ENCODE data around the gene RIPK4.
"Not testable (repeated sequence)": the region's sequence is repeated elsewhere in the genome, so short reads cannot be mapped to it uniquely, and the experiment has no call there.

Gene RIPK4

DNA sequence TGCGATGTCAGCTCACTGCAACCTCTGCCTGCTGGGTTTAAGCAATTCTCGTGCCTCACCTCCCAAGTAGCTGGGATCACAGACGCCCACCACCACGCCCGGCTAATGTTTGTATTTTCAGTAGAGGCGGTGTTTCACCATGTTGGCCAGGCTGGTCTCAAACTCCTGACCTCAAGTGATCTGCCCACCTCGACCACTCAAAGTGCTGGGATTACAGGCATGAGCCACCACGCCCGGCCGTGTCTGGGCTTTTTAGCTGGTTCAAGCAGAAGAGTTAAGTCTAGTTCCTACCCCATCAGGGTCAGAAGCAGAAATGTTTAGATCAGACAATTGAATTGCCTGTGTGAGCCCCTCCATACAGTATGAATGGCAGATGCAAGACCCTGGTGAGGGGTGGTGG, 27.7 kb upstream of the RIPK4 start:
- no peak for DNase-seq

DNA sequence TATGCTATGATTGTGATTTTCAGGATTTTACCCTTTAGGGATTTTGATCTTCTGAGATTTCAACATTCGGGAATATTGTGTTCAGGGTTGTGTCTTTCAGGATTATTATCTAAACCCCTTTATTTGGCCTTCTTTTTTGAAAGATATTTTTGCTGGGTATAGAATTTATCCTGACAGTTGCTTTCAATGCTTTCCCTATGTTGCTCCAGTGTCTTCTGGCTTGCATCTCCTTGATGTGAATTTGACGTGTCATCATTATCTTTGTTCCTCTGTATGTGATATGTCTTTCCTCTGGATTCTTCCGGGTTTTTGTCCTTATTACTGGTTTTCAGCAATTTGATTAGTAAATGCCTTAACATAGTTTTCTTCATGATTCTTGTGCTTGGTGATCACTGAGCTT, 25.9 kb upstream of the RIPK4 start:
- DNase-seq: no peak

DNA sequence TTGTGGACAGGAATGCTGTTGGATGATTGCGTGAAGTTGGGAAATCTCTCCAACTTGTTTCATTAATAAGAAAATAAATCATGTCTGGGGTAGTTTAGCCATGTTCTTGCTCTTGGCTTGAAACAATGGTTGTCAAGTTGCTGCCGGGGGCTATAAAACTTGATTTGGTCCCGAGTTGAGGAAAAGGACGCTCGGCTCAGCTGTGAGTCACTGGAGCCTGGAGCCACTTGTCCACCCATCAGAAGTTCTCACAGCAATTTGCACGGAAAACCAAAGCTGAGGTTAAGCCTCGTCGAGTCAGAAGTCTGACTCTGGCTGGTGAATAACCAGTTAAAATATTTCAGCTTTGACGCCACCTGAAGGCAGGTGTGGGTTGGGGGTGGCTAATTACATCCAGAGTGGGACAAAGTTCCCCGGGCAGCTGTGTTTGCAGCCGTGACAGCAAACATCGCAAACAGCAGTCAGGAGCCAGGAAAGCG, 19.7 kb upstream of the RIPK4 start:
- peak; percentile 89 for DNase-seq

DNA sequence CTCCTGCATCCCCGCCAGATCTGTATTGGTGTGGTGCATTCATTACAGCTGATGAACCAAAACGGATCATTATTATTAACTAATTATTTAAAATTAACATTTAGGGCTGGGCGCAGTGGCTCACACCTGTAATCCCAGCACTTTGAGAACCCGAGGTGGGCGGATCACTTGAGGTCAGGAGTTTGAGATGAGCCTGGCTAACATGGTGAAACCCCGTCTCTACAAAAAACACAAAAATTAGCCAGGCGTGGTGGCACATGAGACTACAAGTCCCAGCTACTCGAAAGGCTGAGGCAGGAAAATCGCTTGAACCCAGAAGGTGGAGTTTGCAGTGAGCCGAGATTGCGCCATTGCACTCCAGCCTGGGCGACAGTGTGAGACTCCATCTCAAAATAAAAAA, 18.4 kb upstream of the RIPK4 start:
- not testable (repeated sequence) for DNase-seq

DNA sequence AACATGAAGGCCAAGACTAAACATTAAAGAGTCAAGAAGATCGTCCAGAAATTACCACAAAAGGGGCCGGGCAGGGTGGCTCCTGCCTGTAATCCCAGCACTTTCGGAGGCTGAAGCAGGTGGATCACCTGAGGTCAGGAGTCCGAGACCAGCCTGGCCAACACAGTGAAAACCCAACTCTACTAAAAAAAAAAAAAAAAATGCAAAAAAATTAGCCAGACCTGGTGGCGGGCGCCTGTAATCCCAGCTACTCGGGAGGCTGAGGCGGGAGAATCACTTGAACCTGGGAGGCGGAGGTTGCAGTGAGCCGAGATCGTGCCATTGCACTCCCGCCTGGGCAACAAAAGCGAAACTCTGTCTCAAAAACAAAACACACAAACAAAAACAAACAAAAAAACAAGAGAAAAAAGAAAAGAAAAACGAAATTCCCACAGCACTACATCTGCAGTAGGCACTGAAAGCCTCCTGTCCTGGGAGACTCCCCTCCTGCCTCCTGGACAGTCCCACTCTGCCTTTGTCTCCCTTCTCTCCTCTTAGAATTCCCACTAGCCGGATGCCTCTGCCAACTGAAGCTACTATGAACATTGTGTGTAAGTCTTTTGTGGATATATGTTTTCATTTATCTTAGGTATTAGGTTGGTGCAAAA, 17.7 kb upstream of the RIPK4 start:
- no peak for DNase-seq

DNA sequence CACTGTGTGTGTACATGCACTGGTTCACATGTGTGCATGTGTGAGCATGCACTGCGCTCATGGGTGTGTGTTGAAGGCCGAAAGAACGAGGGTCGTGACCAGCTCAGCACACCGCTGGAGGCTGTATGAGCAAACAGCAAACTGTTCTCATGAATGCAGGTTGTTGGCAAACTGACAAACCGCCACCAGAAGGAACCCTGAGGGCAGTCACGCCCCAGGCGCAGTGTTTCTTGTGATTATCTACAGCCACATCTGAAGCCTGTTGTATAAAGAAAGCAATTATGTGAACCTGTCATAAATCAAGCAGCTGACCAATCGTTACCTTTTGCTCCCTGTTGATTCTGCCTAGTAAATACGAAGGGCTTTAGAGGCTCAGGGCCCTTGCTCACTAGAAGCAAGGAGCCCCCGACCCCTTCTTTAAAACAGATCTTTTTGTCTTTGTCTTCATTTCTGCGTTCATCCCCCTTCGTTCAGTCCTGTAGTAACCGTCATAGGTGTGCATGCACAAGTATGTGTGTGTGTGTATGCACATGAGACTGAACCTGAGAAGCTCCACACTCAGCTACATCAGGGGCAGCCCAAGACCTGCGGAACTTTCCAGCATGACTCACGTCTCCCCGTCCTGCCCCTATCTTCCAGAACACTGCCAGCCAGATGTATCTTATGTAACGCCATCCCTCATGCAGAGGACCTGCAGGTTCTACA, 16.8 kb upstream of the RIPK4 start:
- DNase-seq: peak; percentile 62

DNA sequence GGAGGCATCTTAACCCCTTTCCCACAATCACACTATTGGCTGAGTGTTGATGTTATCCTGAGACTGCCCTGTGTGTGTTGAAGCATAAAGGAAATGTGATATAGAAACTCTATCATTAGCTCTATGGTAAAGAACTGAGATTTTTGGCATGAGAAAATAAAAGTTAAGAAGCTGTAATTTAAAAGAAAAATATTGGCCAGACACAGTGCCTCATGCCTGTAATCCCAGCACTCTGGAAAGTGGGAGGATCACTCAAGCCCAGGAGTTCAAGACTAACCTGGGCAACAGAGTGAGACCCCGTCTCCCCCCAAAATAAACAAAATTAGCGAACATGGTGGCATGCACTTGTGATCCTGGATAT, 14.2 kb upstream of the RIPK4 start:
- no peak for DNase-seq

DNA sequence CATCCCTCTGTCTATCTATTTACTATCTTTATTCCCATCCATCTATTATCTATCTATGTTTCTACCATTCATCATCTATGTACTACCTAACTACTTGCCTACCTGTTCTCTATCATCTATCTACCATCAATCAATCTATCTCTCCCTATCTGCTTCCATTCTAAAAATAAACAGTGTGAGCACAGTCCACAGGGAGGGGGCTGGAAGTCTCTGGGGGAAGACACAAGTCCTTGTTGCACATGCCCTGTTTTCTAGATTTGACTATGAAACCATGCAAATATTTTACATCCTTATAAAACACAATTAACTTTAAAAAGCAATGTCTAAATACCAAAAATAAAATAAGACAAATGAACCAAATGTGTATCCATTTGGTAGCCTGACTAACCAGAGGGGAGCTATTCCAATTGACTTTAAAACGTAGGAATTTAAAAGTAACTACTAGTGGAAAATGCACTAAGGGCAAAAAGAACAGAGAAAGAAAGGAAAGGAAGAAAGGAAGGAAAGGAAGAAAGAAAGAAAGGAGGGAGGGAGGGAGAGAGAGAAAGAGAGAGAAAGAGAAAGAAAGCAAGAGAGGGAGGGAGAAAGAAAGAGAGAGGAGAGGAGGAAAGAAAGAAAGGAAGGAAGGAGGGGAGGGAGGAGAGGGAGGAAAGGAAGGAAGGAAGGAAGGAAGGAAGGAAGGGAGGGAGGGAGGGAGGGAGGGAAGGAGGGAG, 13.6 kb upstream of the RIPK4 start:
- no peak for DNase-seq

DNA sequence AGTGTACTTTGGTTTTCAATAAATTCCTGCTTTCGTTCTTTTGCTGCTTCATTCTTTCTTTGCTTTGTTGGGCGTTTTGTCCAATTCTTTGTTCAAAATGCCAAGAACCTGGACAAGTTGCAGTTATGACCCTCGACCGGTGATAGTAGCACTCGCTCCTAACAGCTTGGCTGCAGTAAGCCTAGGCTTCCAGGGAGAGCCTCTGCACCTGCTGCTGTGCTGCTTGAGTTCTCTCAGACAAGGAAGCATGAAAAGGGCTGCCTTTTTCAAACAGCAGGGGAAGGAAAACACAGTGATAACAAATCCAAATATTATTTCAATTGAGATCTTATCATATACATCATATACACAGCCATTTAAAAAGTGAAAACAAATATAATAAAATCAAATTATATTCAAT, 12.8 kb upstream of the RIPK4 start:
- DNase-seq: no peak

DNA sequence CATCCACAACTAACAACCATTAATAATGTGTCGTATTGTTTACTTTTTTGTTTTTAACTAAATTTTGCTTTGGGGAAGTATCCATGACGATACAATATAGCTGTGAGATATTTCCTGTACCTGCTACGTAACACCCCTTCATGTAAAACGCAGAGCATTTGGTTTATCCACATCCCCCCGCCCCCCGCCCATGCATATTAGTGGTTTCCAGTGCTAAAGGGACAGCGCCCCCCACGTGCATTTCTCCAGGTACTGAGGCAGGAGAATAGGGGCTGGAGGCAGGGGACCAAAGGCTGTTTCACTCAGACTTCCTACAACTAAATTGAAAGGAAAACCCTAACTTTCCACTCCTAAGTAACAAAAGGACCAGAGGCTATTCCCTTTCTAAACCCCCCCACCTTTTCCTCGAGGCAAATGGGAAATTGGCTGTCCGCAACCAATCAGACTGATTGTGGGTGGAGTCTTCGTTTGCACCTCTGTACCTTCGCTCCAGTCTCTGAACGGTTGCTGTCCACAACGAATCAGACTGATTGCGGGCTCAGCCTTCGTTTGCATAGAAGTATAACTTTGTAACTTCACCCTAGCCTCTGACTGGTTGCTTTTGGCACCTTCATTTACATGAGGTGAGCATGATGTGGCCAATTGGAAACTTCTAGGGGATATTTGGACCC, 12.2 kb upstream of the RIPK4 start:
- no peak for DNase-seq

DNA sequence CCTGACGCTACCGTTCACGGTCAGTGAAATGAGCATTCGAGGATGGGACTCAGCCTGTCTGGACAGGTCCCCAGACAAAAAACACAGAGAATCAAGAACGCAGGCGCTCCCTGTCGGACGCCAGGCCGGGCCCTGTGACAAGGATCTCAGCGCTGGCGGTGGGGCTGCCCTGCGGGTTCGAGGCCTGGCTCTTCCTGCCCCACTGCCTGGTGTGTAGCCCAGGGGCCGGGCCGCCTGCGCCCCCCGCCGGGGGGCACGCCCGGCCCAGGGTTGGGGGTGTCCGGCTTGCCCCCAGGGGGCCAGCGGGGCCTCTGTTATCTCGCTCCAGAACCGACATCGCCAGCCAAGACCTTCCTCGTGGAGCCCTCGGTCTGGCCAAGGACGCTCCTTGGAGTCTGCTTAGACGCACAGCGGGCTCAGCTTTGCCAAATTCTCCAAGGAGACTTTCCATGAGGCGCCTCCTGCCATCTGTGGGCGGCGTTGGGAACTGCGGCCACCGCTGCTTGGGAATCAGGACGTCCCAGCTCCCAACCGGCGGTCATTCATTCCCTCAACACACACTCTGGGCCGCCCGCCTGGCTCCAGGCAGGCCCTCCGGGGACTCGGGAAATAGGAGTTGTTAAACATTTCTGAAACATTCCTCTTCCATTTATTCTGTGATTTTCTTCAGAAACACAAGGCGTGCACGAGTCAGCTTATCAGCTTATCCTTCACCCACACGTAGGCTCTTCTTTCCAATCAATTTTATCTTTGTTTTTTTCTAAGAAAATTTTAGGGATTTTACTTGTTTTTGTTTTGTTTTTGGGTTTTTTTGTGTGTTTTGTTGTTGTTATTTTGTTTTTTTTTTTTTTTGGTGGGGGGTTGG, 11.3 kb upstream of the RIPK4 start:
- peak; percentile 86 for DNase-seq

DNA sequence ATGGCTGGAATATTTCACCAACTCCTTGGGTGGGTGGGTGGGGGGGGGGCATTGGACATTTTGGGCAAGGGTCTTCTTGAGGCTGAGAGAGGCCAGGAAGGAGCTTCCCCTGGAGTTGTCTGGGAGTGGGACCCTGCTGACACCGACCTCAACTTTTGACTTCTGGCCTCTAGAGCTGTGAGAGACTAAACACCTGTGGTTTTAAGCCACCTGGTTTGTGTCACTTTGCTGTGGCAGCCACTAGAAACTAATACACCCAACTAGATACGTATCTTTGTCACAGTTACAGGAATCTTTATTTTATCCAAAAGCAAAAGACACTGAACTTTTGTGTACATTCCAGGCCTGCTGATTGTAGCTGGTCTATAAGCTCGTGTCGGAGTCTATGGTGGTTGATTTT, 9.9 kb upstream of the RIPK4 start:
- DNase-seq: no peak

DNA sequence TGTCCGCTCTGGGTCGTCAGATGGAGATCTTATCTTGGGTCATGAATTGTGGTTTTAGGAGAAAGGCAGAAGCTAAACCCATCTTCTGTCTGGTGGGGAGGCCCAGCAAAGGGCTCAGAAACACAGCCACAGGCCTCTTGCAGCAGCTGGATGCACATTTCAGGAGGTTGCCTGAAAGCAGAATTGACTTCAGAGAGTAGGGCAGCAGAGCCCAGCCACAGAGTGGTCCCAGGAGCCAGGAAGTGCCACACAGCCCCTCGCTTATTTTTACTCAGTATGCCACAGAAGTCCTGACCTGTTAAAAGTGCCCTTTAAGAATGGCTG, 8.3 kb upstream of the RIPK4 start:
- no peak for DNase-seq

DNA sequence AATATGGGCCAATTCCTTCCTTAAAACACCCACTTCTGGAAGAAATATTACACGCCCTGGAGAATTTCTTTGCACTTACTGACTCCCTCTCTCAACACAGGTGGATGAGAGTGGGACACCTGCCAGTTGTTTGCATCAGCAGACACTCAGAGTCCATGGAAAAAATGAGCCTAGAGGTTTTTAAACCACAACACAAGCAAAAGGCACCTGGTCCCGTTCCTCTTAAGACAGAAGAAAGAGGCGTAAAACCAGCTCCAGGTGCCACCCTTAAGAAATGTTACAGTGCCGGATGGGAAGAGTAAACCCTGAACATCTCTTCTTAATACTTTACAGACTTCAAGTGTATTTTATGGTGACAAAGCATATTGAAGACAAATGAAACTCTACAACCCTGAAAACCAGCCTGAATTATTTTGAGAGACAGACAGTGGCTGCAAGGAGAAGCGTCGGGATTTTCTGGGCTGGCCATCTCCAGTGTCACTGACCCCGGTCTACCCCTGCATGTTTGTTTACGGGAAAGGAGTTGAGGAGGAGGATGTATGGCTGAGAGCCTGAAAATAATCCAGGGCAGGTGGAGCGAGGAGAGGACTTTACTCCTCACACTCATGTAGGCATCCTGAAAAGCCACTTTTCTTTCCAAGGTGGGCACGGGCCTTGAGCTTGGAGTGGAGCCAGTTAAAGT, 7.8 kb upstream of the RIPK4 start:
- DNase-seq: no peak

DNA sequence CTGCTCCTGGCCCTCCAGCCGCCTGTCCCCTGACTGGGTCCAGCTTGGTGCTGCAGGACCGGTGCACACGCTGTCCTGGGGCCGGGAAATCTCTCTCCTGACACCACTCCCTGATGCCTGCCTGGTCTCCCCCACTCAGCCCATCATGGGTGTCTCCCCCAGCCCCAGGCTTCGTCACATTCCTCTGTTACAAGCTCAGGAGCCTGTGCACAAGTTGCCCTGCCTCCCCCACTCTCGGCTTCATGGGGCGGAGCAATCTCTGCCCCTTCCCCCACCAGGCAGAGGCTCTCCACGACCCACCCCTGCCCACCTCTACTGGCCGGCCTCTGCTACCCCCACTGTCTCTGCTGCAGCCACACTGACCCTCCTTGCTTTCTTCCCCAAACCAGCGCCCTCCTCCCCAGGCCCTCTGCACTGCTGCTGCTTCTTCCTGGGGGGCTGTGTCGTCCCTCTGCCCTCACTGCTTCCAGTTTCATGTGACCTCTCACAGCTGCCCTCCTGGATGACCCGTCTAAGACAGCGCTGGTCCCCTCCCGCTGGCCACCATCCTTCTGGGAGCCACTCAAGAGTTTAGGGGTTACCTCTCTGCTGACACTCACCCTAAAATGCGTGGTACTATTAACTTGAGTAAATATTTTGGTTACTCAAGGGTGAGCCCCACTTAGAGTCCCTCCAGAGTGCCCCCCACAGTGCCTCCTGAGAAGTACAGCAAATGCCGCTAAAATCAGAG, 5.7 kb upstream of the RIPK4 start:
- DNase-seq: no peak

DNA sequence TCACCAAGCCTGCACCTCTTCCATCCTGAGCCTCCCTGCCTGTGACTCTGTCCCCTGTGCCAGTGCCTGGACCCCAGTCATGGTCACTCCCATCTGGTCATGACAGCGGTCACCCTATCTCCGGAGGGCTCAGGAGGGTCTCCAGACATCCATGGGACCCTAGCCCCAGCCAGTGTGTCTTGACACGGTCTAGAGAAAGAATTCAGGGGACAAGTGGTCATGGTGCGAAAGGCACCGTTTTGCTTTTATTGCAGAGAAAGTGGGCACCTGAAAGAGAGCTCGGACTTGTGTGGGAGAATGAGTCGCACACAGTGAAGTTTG, 4.7 kb upstream of the RIPK4 start:
- no peak for DNase-seq

DNA sequence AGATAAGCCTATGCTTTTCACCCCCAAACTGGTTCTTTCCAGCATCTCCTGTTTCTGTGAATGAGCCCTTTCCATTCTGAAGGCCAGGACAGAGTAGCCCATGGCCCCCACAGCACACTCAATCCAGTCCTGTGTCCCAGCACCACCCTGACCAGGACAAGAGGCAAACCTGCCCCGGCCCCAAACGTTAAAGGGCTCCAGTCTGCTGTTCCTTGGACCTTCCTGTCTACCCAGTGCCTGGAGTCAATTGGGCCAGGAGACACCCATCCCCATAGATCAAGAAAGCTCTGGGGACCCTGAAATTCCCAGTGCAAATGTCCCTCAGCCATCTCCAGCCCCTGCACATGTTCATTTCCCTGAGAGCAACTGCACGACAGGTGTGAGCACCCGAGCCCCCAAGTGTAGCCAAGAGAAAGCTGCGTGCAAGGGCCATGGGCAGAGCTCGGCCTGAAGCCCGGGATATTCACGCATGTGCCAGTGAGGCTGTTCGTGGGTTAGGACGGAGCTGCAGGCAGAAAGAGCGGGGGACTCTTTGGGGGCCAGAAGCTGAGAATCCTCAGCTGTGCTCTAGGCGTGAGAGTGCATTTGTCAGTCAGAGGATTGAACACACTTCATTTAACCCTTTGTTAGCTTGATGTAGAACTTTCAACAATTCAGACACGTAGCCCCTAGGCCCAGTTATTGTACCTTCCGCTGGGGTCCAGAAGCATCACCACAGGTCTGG, 4.2 kb upstream of the RIPK4 start:
- DNase-seq: no peak

DNA sequence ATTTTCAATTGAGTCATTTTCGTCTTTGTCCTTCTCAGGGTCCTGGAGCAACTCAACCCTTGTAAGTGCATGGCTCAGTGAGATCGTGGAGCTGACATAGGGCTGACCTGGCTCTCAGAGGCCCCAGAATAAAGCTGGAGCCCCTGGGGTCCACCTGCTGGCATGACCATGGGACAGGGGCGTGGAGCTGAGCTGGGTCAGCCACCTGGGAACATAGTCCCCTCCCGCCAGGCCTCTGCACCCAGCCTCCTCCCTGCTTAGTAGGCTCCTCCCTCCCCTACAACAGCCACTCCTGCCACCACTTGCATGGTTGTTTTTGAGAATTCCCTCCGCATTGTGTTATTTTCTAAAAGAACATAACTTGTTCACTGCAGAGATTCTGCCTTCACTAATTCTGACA, 3.1 kb upstream of the RIPK4 start:
- no peak for DNase-seq

DNA sequence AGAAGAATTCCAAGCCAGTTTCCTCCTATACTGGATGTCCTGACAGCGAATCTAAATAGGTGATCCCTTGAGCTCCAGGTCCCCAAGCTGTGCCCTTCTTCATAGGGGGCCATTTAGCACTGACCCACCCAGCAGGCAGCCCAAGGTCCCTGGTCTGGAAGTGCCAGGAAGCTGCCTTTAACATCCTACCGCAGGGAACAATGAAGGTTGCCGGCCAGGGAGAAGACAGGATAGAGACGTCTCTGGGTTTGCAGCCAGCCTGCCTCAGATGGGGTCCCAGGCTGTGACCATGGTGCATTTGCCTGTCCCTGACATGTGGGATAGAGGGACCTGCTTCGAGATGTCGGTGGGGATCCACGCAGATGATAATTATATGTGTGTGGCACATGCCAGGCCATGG, 2.7 kb upstream of the RIPK4 start:
- no peak for DNase-seq

DNA sequence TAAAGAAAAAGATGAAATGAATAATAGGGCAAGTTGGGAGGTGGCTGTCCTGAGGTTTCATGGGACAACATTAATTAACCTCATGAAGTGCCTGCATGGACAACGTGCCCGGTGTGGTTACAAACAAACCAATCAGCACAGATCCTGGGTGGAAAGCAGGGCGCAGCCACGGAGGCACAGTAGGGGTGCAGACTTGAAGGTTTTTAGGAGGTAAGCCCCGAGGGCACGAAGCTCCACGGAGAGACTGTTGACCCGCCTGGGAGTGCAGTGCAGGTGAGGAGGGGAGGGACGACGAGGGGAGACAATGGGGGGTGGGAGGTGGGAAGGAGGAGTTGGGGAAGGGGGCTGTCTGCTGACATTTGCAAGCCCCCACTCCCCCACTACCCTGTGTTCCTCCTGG, 2.3 kb upstream of the RIPK4 start:
- DNase-seq: no peak

DNA sequence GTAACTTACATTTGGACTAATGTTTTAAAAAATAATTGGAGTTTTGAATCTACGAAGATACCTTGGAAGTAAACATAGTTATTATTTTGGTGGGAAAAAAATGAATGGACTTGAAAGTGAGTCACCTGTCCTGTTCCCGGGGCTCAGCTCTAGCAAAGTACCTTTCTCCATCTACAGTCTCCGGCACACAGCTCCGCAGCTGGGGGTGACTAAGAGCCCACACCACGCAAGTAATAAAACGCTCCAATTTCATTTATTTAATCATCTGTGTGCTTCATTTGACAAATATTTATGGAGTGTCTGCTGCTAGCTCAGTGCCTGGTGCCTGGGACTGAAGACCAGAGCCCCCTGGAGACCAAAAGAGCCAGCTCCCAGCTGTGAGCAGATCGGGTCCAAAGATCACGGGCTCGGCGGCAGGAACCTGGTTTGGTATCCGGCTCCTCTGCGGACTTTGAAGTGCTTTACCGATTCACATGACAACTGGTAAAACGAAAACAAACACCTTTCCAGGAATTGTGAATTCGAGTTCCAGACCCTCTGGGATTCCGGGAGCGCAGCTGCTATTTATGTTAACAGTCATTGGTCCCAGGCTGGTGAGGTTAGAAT, 1.7 kb upstream of the RIPK4 start:
- peak; percentile 87 for DNase-seq

All from fibroblast of skin of right biceps (primary cell).